Activated CD8-positive, alpha-beta T cell treated with anti-CD3 and anti-CD28 coated beads for 36 hours (primary cell): Measurements from ENCODE around the gene TRIM56. TPM values are rescaled to one million over a fixed set of nuclear protein-coding genes. Genes with fewer than 3 reads are reported as not detected.
A peak's percentile ranks its signal among the peaks of the same experiment; 100 is the strongest.

Experiments
- ATAC-seq: fragments of 200-7000 bp; cut with Tn5 transposase; one replicate; pipeline ENCODE4 v1.10.0; 2021; ENCODE audit warnings: mild to moderate bottlenecking, moderate library complexity
- CTCF ChIA-PET: fragments of 350-600 bp; sonication (Branson Sonifier 250); formaldehyde crosslinking; loops from one replicate; lab custom pipeline; 2021; ENCODE audit warnings: antibody characterized with exemption; lab: Charles Lee
- POLR2A ChIA-PET: fragments of 350-600 bp; sonication (Branson Sonifier 250); formaldehyde crosslinking; loops from one replicate; lab custom pipeline; 2021; ENCODE audit warnings: antibody characterized with exemption; lab: Charles Lee
- DNase-seq: peaks from one replicate; pipeline ENCODE4 v3.0.0-alpha.2; 2020
- H3K27ac Mint-ChIP-seq: one replicate; pipeline ENCODE4 v1.8.0; 2021; ENCODE audit warnings: mild to moderate bottlenecking, mixed read lengths
- H3K27me3 Mint-ChIP-seq: one replicate; pipeline ENCODE4 v1.8.0; 2021; ENCODE audit warnings: mixed read lengths
- H3K36me3 Mint-ChIP-seq: one replicate; pipeline ENCODE4 v1.8.0; 2021; ENCODE audit warnings: low read depth, mixed read lengths
- H3K4me1 Mint-ChIP-seq: one replicate; pipeline ENCODE4 v1.8.0; 2021; ENCODE audit warnings: low read depth, mixed read lengths
- H3K4me3 Mint-ChIP-seq: one replicate; pipeline ENCODE4 v1.8.0; 2021; ENCODE audit warnings: mild to moderate bottlenecking, moderate library complexity, mixed read lengths
- H3K9me3 Mint-ChIP-seq: one replicate; pipeline ENCODE4 v1.8.0; 2021; ENCODE audit warnings: mixed read lengths
- CTCF ChIP-seq: fragments of 200-600 bp; IDR thresholded peaks from one replicate; pipeline ENCODE4 v1.8.0; 2022; ENCODE audit warnings: antibody characterized with exemption, mild to moderate bottlenecking
- intact Hi-C: fragments of 100-400 bp; cut with micrococcal nuclease; formaldehyde crosslinking; loops from one replicate; pipeline ENCODE4 v1.10.0; 2022
- total RNA-seq, 2 experiments: library from RNA; stranded (reverse); gene quantifications; one replicate each; pipeline ENCODE4 v1.2.3, GENCODE V29; 2021

Gene TRIM56
- total RNA-seq, 2 experiments from 2014 or later: 40.1 to 42.3 TPM

- peaks cover 41% of the 10 kb centered on the region for H3K4me1 Mint-ChIP-seq
- intact Hi-C loops: loop anchor here (10.0 kb wide), 1 partner anchor 144 kb away; no protein-coding TSS in a partner anchor
- POLR2A ChIA-PET: interaction anchor here (1.2 kb wide), 1 partner anchor 15 kb away, joined by 3 read pairs; no protein-coding TSS in a partner anchor
These were observed 55.0 kb downstream of the TRIM56 start for GRCh38 chr7:101140339-101140699.

GRCh38 chr7:101140746-101141382 lies 55.6 kb downstream of the TRIM56 start:
- POLR2A ChIA-PET: interaction anchor here (0.5 to 0.6 kb wide), 2 partner anchors 76 to 1677 kb away, joined by 3 read pairs; partner anchors contain the start of gene PLOD3
- no peaks in the 10 kb centered on the region for H3K9me3 Mint-ChIP-seq
- CTCF ChIA-PET: interaction anchor here (0.7 to 14.0 kb wide), 8 partner anchors 24 to 181 kb away, joined by 3 to 280 read pairs (median 6); partner anchors contain the start of genes FIS1, IFT22 and VGF
- H3K4me1 Mint-ChIP-seq: peaks cover 41% of the 10 kb centered on the region
- intact Hi-C loops: loop anchor here (10.0 kb wide), 1 partner anchor 144 kb away; no protein-coding TSS in a partner anchor
- H3K4me3 Mint-ChIP-seq: no peak overlapping the region
- no peaks in the 10 kb centered on the region for H3K36me3 Mint-ChIP-seq
- peaks cover 13% of the 10 kb centered on the region for H3K27me3 Mint-ChIP-seq
- ATAC-seq (peak; percentile 21), DNase-seq (peak; percentile 52)
- no peak for TF ChIP-seq CTCF
- H3K27ac Mint-ChIP-seq: no peak overlapping the region

More at GRCh38 chr7:101140339-101140699, 55.0 kb downstream of the TRIM56 start:
- H3K36me3 Mint-ChIP-seq: no peaks in the 10 kb centered on the region
- DNase-seq (no peak), ATAC-seq (no peak)
- peak; percentile 14 for TF ChIP-seq CTCF
- peak overlapping the region; percentile 61 for H3K27ac Mint-ChIP-seq
- CTCF ChIA-PET: interaction anchor here (0.7 to 14.0 kb wide), 8 partner anchors 25 to 182 kb away, joined by 3 to 280 read pairs (median 6); partner anchors contain the start of genes FIS1, IFT22 and VGF
- no peaks in the 10 kb centered on the region for H3K9me3 Mint-ChIP-seq
- peaks cover 12% of the 10 kb centered on the region for H3K27me3 Mint-ChIP-seq
- no peak overlapping the region for H3K4me3 Mint-ChIP-seq

Other genes starting within 250 kb of the TRIM56 start
- 10 to 100 TPM; 10.2 to 11.3 TPM for gene SLC12A9, start 232.8 kb upstream of the TRIM56 start, total RNA-seq
- 10 to 100 TPM; 27.5 to 28.4 TPM for gene TRIP6, start 218.1 kb upstream of the TRIM56 start, total RNA-seq
- gene SRRT, start 210.4 kb upstream of the TRIM56 start, total RNA-seq: 100 to 1,000 TPM; 211 to 239 TPM
- gene UFSP1, start 195.8 kb upstream of the TRIM56 start, total RNA-seq: 1 to 10 TPM; 2.1 to 2.2 TPM
- gene ACHE, start 189.6 kb upstream of the TRIM56 start, total RNA-seq: under 1 TPM in 1 of 2 experiments, not detected in 1; 0.25 TPM
- gene MUC3A, start 135.9 kb upstream of the TRIM56 start, total RNA-seq: not detected
- under 1 TPM in 1 of 2 experiments, not detected in 1; 0.54 TPM for gene MUC12, start 115.9 kb upstream of the TRIM56 start, total RNA-seq
- not detected for gene MUC17, start 65.4 kb upstream of the TRIM56 start, total RNA-seq
- gene SERPINE1, start 41.6 kb downstream of the TRIM56 start, total RNA-seq: 1 to 10 TPM; 1.2 to 1.3 TPM
- gene AP1S1, start 69.0 kb downstream of the TRIM56 start, total RNA-seq: 10 to 100 TPM; 35.6 to 39.5 TPM
- gene VGF, start 80.1 kb downstream of the TRIM56 start, total RNA-seq: not detected
- not detected for gene NAT16, start 94.8 kb downstream of the TRIM56 start, total RNA-seq
- not detected for gene MOGAT3, start 115.6 kb downstream of the TRIM56 start, total RNA-seq
- gene PLOD3, start 132.1 kb downstream of the TRIM56 start, total RNA-seq: 10 to 100 TPM; 20.4 to 24.4 TPM
- gene ZNHIT1, start 132.7 kb downstream of the TRIM56 start, total RNA-seq: 10 to 100 TPM; 36.8 to 37.9 TPM
- 10 to 100 TPM; 14.2 to 15.8 TPM for gene CLDN15, start 152.3 kb downstream of the TRIM56 start, total RNA-seq
- 10 to 100 TPM; 86.5 to 96.8 TPM for gene FIS1, start 159.6 kb downstream of the TRIM56 start, total RNA-seq
- gene IFT22, start 236.3 kb downstream of the TRIM56 start, total RNA-seq: 1 to 10 TPM; 3.8 to 5.1 TPM